ENCODE measurements around the gene OCA2. TPM values are rescaled to one million over a fixed set of nuclear protein-coding genes. Genes with fewer than 3 reads are reported as not detected.

OCA2 gene
- total and polyA plus RNA-seq, 2 of the 13 experiments (the other 11 are each of a cell fraction or from before 2014, with no cell fraction given), result 0.02 to 0.05 TPM

DNA sequence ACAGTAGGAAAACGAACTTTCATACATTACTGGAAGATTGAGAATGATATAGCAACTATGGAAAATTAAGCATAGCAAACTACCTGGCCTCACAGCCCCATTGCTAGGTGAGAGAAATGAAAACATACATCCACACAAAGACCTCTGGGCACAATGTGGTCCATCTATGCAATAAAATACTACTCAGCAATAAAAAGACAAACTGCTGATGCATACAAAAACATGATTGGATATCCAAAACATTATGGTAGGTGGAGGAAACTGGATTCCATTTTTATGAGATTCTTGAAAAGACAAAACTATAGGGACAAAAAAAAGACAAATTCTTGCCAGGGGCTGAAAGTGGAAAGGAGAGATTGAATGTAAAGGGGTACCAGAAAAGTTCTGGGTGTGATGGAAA is 308.8 kb downstream of the OCA2 start:
- no peaks in the 10 kb centered on the region for H3K36me3 ChIP-seq (replicated peaks in 1 of 2; ENCODE audit: control insufficient read depth in 1 of 2, insufficient read depth in 2 of 2, low read length in 2 of 2)
- H3K4me3 ChIP-seq (replicated peaks in 1 of 3; ENCODE audit: insufficient read depth in 1 of 3, low read depth in 2 of 3, low read length in 3 of 3), result no peak overlapping the region
- FAIRE-seq (no peak), ATAC-seq (no peak), DNase-seq (ENCODE audit: low spot score) (no peak)
- no peak overlapping the region for H3K9ac ChIP-seq (ENCODE audit: insufficient read depth, low read depth, low read length)
- H3K9me3 ChIP-seq (ENCODE audit: low read length), result no peaks in the 10 kb centered on the region
- 3% methylated on average over 1 of the region's 1 CpG for WGBS (ENCODE audit: low lambda C conversion rate)
- CTCF ChIA-PET (ENCODE audit: low intra/inter-chr PET ratio, low total read pairs), result no interaction called here
- POLR2A ChIA-PET, result no interaction called here
- no peak overlapping the region for H2AFZ ChIP-seq (ENCODE audit: low read length)
- in situ Hi-C loops (cut with HindIII; ENCODE audit: extremely low pct_ligation_motif_present, low pct_unique_long_range_greater_than_20kb) (no loop called here), intact Hi-C loops (cut with micrococcal nuclease; ENCODE audit: unreplicated experiment) (no loop called here)
- TF ChIP-seq, protein P1, sequence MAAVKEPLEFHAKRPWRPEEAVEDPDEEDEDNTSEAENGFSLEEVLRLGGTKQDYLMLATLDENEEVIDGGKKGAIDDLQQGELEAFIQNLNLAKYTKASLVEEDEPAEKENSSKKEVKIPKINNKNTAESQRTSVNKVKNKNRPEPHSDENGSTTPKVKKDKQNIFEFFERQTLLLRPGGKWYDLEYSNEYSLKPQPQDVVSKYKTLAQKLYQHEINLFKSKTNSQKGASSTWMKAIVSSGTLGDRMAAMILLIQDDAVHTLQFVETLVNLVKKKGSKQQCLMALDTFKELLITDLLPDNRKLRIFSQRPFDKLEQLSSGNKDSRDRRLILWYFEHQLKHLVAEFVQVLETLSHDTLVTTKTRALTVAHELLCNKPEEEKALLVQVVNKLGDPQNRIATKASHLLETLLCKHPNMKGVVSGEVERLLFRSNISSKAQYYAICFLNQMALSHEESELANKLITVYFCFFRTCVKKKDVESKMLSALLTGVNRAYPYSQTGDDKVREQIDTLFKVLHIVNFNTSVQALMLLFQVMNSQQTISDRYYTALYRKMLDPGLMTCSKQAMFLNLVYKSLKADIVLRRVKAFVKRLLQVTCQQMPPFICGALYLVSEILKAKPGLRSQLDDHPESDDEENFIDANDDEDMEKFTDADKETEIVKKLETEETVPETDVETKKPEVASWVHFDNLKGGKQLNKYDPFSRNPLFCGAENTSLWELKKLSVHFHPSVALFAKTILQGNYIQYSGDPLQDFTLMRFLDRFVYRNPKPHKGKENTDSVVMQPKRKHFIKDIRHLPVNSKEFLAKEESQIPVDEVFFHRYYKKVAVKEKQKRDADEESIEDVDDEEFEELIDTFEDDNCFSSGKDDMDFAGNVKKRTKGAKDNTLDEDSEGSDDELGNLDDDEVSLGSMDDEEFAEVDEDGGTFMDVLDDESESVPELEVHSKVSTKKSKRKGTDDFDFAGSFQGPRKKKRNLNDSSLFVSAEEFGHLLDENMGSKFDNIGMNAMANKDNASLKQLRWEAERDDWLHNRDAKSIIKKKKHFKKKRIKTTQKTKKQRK (IDR thresholded peaks at IDR 0.05; ENCODE audit: low read length), result no peak
- no peak for TF ChIP-seq TGIF2 (CRISPR knock-in tag; IDR thresholded peaks at IDR 0.05)
- TF ChIP-seq MAFK (conservative IDR thresholded peaks at IDR 0.05 in 1 of 2, IDR thresholded peaks at IDR 0.05 in 1 of 2; ENCODE audit: low read length in 2 of 2), result peak; percentile 84 to 88
- TF ChIP-seq MAFF (IDR thresholded peaks at IDR 0.05; ENCODE audit: low read depth, low read length), result peak; percentile 86
- TF ChIP-seq MXD4 (CRISPR knock-in tag; IDR thresholded peaks at IDR 0.05), result no peak
- no peak for TF ChIP-seq TAF1 (CRISPR knock-in tag; IDR thresholded peaks at IDR 0.05)
- no peak for TF ChIP-seq CBFB (CRISPR knock-in tag; IDR thresholded peaks at IDR 0.05)
- TF ChIP-seq NFE2 (CRISPR knock-in tag; IDR thresholded peaks at IDR 0.05), result no peak
- no peak for TF ChIP-seq ZBTB46 (CRISPR knock-in tag; IDR thresholded peaks at IDR 0.05; ENCODE audit: borderline replicate concordance)
- H3K4me2 ChIP-seq (ENCODE audit: low read depth, low read length), result no peak overlapping the region
- H3K4me1 ChIP-seq (ENCODE audit: insufficient read depth, low read length), result no peaks in the 10 kb centered on the region
- no peaks in the 10 kb centered on the region for H3K79me2 ChIP-seq (ENCODE audit: insufficient read depth, low read length)
- no TSS peak for BruUV-seq (replicated peaks)
- no peaks in the 10 kb centered on the region for H4K20me1 ChIP-seq (ENCODE audit: insufficient read depth, low read length)
- H3K27ac ChIP-seq (ENCODE audit: extremely low read length, insufficient read depth, low read length), result no peak overlapping the region
- H3K27me3 ChIP-seq (ENCODE audit: control insufficient read depth in 1 of 2, insufficient read depth in 2 of 2, low read length in 2 of 2), result peaks cover 0 to 11% of the 10 kb centered on the region in 2 experiments; a peak in 1 of 5 replicates

Measured in HepG2 (cell line).